ENCODE results near the gene SNX25. TPM values are rescaled to one million over a fixed set of nuclear protein-coding genes. Genes with fewer than 3 reads are reported as not detected.
A peak's percentile ranks its signal among the peaks of the same experiment; 100 is the strongest.

Gene SNX25
- total RNA-seq, 2 donors from 2014 or later, result 21.4 to 26.0 TPM

DNA sequence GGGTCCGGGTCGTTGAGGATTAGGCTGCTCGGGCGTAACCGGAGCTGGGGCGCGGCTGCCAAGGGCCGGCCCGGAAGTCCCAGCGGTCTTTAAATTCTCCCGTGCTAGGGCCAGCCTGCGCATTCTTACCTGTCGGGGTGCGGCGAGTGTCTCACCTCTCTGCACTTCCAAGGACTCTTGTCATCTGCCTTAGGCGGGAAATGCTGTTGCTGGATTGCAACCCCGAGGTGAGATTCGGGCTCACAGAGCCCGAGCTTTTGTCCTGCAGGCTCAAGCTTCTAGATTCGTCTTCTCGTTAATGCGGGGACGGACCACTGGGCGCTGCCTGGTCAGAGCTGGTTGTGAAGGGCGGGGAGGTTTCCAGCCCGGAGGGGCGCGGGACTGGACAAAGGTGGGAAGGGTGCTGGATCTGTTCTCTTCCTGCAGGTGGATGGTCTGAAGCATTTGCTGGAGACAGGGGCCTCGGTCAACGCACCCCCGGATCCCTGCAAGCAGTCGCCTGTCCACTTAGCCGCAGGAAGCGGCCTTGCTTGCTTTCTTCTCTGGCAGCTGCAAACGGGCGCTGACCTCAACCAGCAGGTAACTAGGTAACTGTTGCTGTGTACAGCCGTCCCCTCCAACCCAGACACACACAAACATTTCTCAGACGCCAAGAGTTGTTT lies 187.5 kb downstream of the SNX25 start, which contains the start of gene ANKRD37:
Gene ANKRD37 (plus strand): TSS at position 118 of the 662 bp plus-strand sequence. CDS start 83 bp downstream, at position 201.
- peaks cover 14% of the 10 kb centered on the region for H3K36me3 Mint-ChIP-seq (ENCODE audit: low read depth)

GRCh38 chr4:185398618-185399017 lies 189.2 kb downstream of the SNX25 start:
- H3K27me3 ChIP-seq (ENCODE audit: control insufficient read depth, insufficient read depth, low read length, poor library complexity, severe bottlenecking), result peaks cover 11% of the 10 kb centered on the region
- H3K36me3 ChIP-seq (ENCODE audit: control insufficient read depth, insufficient read depth, low read length), result peaks cover 39% of the 10 kb centered on the region
- peaks cover 5% of the 10 kb centered on the region for H3K4me1 Mint-ChIP-seq
- no peaks in the 10 kb centered on the region for H3K9me3 Mint-ChIP-seq
- 93% methylated on average over 2 of the region's 2 CpGs; no CpG with 5 or more reads in 1 of the 2 experiments for whole genome bisulfite sequencing, 2 experiments (ENCODE audit: insufficient coverage in 1 of 2, insufficient read length in 1 of 2)
- DNase-seq, result no peak
- no peaks in the 10 kb centered on the region for H3K4me1 ChIP-seq (ENCODE audit: control insufficient read depth, insufficient read depth, low read length)
- no peak overlapping the region for H3K27ac Mint-ChIP-seq
- H3K27me3 Mint-ChIP-seq (ENCODE audit: insufficient read depth), result peaks cover 11% of the 10 kb centered on the region
- peaks cover 28% of the 10 kb centered on the region for H3K36me3 Mint-ChIP-seq (ENCODE audit: low read depth)
- H3K27ac ChIP-seq (ENCODE audit: low read depth, low read length), result no peak overlapping the region
- no peak overlapping the region for H3K4me3 Mint-ChIP-seq
- H3K4me3 ChIP-seq (ENCODE audit: low read length), result no peak overlapping the region
- no peaks in the 10 kb centered on the region for H3K9me3 ChIP-seq (ENCODE audit: control insufficient read depth, low read length)
- H3K9ac ChIP-seq (ENCODE audit: extremely low read depth, low read length, poor library complexity, severe bottlenecking), result no peak overlapping the region
- TF ChIP-seq, protein P1, sequence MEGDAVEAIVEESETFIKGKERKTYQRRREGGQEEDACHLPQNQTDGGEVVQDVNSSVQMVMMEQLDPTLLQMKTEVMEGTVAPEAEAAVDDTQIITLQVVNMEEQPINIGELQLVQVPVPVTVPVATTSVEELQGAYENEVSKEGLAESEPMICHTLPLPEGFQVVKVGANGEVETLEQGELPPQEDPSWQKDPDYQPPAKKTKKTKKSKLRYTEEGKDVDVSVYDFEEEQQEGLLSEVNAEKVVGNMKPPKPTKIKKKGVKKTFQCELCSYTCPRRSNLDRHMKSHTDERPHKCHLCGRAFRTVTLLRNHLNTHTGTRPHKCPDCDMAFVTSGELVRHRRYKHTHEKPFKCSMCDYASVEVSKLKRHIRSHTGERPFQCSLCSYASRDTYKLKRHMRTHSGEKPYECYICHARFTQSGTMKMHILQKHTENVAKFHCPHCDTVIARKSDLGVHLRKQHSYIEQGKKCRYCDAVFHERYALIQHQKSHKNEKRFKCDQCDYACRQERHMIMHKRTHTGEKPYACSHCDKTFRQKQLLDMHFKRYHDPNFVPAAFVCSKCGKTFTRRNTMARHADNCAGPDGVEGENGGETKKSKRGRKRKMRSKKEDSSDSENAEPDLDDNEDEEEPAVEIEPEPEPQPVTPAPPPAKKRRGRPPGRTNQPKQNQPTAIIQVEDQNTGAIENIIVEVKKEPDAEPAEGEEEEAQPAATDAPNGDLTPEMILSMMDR (conservative IDR thresholded peaks at IDR 0.05), result no peak

More for the DNA sequence above, 187.5 kb downstream of the SNX25 start, which contains the start of gene ANKRD37:
- WGBS, 2 experiments (ENCODE audit: insufficient coverage in 1 of 2, insufficient read length in 1 of 2), result 4 to 7% methylated on average over 20 to 38 of the region's 38 CpGs
- Histone ChIP-seq H3K27ac (ENCODE audit: low read depth, low read length) (peak within 1 kb of the TSS; percentile 75), H3K4me1 (ENCODE audit: control insufficient read depth, insufficient read depth, low read length) (no peaks in the 10 kb centered on the region), H3K27me3 (ENCODE audit: control insufficient read depth, insufficient read depth, low read length, poor library complexity, severe bottlenecking) (peaks cover 11% of the 10 kb centered on the region), H3K9ac (ENCODE audit: extremely low read depth, low read length, poor library complexity, severe bottlenecking) (peak within 1 kb of the TSS; percentile 80), H3K4me3 (ENCODE audit: low read length) (peak within 1 kb of the TSS; percentile 87), H3K9me3 (ENCODE audit: control insufficient read depth, low read length) (no peaks in the 10 kb centered on the region), H3K36me3 (ENCODE audit: control insufficient read depth, insufficient read depth, low read length) (peaks cover 29% of the 10 kb centered on the region)
- peaks cover 11% of the 10 kb centered on the region for H3K27me3 Mint-ChIP-seq (ENCODE audit: insufficient read depth)
- peak within 1 kb of the TSS; percentile 74 for H3K4me3 Mint-ChIP-seq
- H3K9me3 Mint-ChIP-seq, result no peaks in the 10 kb centered on the region
- TF ChIP-seq, protein P1 (conservative IDR thresholded peaks at IDR 0.05), result peak; percentile 50
- peaks cover 5% of the 10 kb centered on the region for H3K4me1 Mint-ChIP-seq
- DNase-seq, result no peak
- H3K27ac Mint-ChIP-seq, result peak within 1 kb of the TSS; percentile 95

- H3K4me1 Mint-ChIP-seq, result peaks cover 5% of the 10 kb centered on the region
- H3K27ac Mint-ChIP-seq, result no peak overlapping the region
Measured at GRCh38 chr4:185399466-185399865, 190.1 kb downstream of the SNX25 start.

More at GRCh38 chr4:185399466-185399865, 190.1 kb downstream of the SNX25 start:
- TF ChIP-seq, protein P1 (conservative IDR thresholded peaks at IDR 0.05), result no peak
- Histone ChIP-seq H3K9me3 (ENCODE audit: control insufficient read depth, low read length) (no peaks in the 10 kb centered on the region), H3K4me1 (ENCODE audit: control insufficient read depth, insufficient read depth, low read length) (no peaks in the 10 kb centered on the region), H3K9ac (ENCODE audit: extremely low read depth, low read length, poor library complexity, severe bottlenecking) (no peak overlapping the region), H3K27ac (ENCODE audit: low read depth, low read length) (no peak overlapping the region), H3K36me3 (ENCODE audit: control insufficient read depth, insufficient read depth, low read length) (peaks cover 40% of the 10 kb centered on the region), H3K27me3 (ENCODE audit: control insufficient read depth, insufficient read depth, low read length, poor library complexity, severe bottlenecking) (peaks cover 11% of the 10 kb centered on the region), H3K4me3 (ENCODE audit: low read length) (no peak overlapping the region)
- Mint-ChIP-seq H3K9me3 (no peaks in the 10 kb centered on the region), H3K27me3 (ENCODE audit: insufficient read depth) (peaks cover 11% of the 10 kb centered on the region), H3K36me3 (ENCODE audit: low read depth) (peaks cover 32% of the 10 kb centered on the region), H3K4me3 (no peak overlapping the region)
- DNase-seq, result no peak
- WGBS, 2 experiments (ENCODE audit: insufficient coverage in 1 of 2, insufficient read length in 1 of 2), result 91 to 97% methylated on average over 5 to 8 of the region's 8 CpGs
